ENCODE data around the gene GHRH. TPM values are rescaled to one million over a fixed set of nuclear protein-coding genes. Genes with fewer than 3 reads are reported as not detected.

GHRH gene
- polyA plus RNA-seq, 1 experiment: not detected

- CTCF ChIA-PET: interaction anchor here (0.9 to 1.6 kb wide), 4 partner anchors 8 to 1204 kb away, joined by 3 to 9 read pairs (median 4); no protein-coding TSS in a partner anchor
- Histone ChIP-seq H3K4me3 (ENCODE audit: low read depth, low read length) (no peak overlapping the region), H3K27me3 (ENCODE audit: control insufficient read depth, insufficient read depth, low read length) (no peaks in the 10 kb centered on the region), H3K36me3 (ENCODE audit: control insufficient read depth, insufficient read depth, low read length) (peaks cover 15% of the 10 kb centered on the region)
- POLR2A ChIA-PET: no interaction called here
- no peak for TF ChIP-seq CTCF (IDR thresholded peaks at IDR 0.05; ENCODE audit: insufficient read depth, low read depth, low read length)
- no peak for DNase-seq (ENCODE audit: low read depth)
Measured at GRCh38 chr20:37205130-37205529, 56.5 kb downstream of the GHRH start.

DNA sequence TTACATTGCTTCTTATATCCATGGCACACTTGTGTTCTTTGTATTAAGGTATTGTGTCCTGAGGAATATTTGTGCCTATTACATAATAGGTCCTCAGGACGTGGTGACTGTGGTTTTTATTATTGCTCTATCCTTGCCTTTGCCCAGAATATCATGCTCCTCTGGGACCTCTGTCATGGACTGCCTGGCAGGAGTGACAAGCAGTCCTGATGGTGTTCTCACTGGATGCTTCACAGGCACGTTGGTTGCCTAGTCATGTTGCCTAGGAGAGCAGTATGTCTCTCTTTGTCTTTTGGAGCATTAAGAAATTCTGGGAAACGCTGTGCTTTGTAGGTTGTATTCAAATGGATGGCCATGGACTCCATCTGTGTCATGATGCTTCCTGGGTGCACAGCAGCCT, 57.6 kb downstream of the GHRH start:
- no peak overlapping the region for H3K4me3 ChIP-seq (ENCODE audit: low read depth, low read length)
- ChIA-PET CTCF (interaction anchor here (1.3 to 1.6 kb wide), 2 partner anchors 13 to 1205 kb away, joined by 3 to 4 read pairs; no protein-coding TSS in a partner anchor), POLR2A (no interaction called here)
- H3K27me3 ChIP-seq (ENCODE audit: control insufficient read depth, insufficient read depth, low read length): no peaks in the 10 kb centered on the region
- no peak for DNase-seq (ENCODE audit: low read depth)
- TF ChIP-seq CTCF (IDR thresholded peaks at IDR 0.05; ENCODE audit: insufficient read depth, low read depth, low read length): no peak
- H3K36me3 ChIP-seq (ENCODE audit: control insufficient read depth, insufficient read depth, low read length): peaks cover 16% of the 10 kb centered on the region

GRCh38 chr20:37202267-37202943, 59.2 kb downstream of the GHRH start:
- Histone ChIP-seq H3K36me3 (ENCODE audit: control insufficient read depth, insufficient read depth, low read length) (peaks cover 17% of the 10 kb centered on the region), H3K4me3 (ENCODE audit: low read depth, low read length) (peak overlapping the region; percentile 26), H3K27me3 (ENCODE audit: control insufficient read depth, insufficient read depth, low read length) (no peaks in the 10 kb centered on the region)
- CTCF ChIA-PET: interaction anchor here (0.6 to 2.4 kb wide), 11 partner anchors 9 to 331 kb away, joined by 3 to 10 read pairs (median 4); no protein-coding TSS in a partner anchor
- peak; percentile 83 for TF ChIP-seq CTCF (IDR thresholded peaks at IDR 0.05; ENCODE audit: insufficient read depth, low read depth, low read length)
- POLR2A ChIA-PET: no interaction called here
- DNase-seq (ENCODE audit: low read depth): peak; percentile 92

- no peak for DNase-seq (ENCODE audit: low read depth)
- CTCF ChIA-PET: interaction anchor here (0.9 to 2.4 kb wide), 3 partner anchors 10 to 333 kb away, joined by 3 to 10 read pairs (median 7); no protein-coding TSS in a partner anchor
- Histone ChIP-seq H3K4me3 (ENCODE audit: low read depth, low read length) (peak overlapping the region; percentile 26), H3K27me3 (ENCODE audit: control insufficient read depth, insufficient read depth, low read length) (no peaks in the 10 kb centered on the region), H3K36me3 (ENCODE audit: control insufficient read depth, insufficient read depth, low read length) (peaks cover 14% of the 10 kb centered on the region)
- POLR2A ChIA-PET: no interaction called here
- no peak for TF ChIP-seq CTCF (IDR thresholded peaks at IDR 0.05; ENCODE audit: insufficient read depth, low read depth, low read length)
Measured at GRCh38 chr20:37201827-37202162, 59.8 kb downstream of the GHRH start.

Other genes starting within 250 kb of the GHRH start
- 2.2 and 3.8 TPM in 2 replicates for gene RBL1, start 165.8 kb downstream of the GHRH start, polyA plus RNA-seq (2011; rRNA removed)
- gene RPN2, start 82.5 kb downstream of the GHRH start, polyA plus RNA-seq (2011; rRNA removed): 647 and 834 TPM in 2 replicates
- 2.4 and 2.7 TPM in 2 replicates for gene MROH8, start 82.3 kb downstream of the GHRH start, polyA plus RNA-seq (2011; rRNA removed)
- gene MANBAL, start 27.8 kb upstream of the GHRH start, polyA plus RNA-seq (2011; rRNA removed): 116 and 153 TPM in 2 replicates
- gene SRC, start 84.3 kb upstream of the GHRH start, polyA plus RNA-seq (2011; rRNA removed): 25.1 and 35.4 TPM in 2 replicates